Caco-2 (cell line): ENCODE data around the gene DNAJA4. TPM values are rescaled to one million over a fixed set of nuclear protein-coding genes. Genes with fewer than 3 reads are reported as not detected.

Experiments used
- BruUV-seq: library from RNA; stranded (reverse); fragments of 400-500 nt; replicated peaks from 2 replicates; lab custom pipeline; 2021; lab: Mats Ljungman, UMichigan
- CTCF ChIA-PET: fragments of 300-600 bp; sonication (Branson Sonifier 250); formaldehyde crosslinking; loops from one replicate; lab custom pipeline; 2022; ENCODE audit warnings: antibody characterized with exemption; lab: Charles Lee
- POLR2A ChIA-PET: fragments of 300-600 bp; sonication (Branson Sonifier 250); formaldehyde crosslinking; loops from one replicate; lab custom pipeline; 2022; ENCODE audit warnings: antibody characterized with exemption; lab: Charles Lee
- DNase-seq, 2 experiments: peaks; one replicate each; pipeline versions ENCODE4 v3.0.0 to v3.0.0-alpha.2; 2020 to 2022
- H3K27me3 ChIP-seq: replicated peaks from 2 replicates; pipeline ENCODE4 v1.6.0; 2011; ENCODE audit warnings: low read length; ENCODE audit not compliant: control insufficient read depth, insufficient read depth
- H3K36me3 ChIP-seq: 2 replicates; pipeline ENCODE4 v1.5.1; 2011; ENCODE audit warnings: low read length; ENCODE audit not compliant: control insufficient read depth, insufficient read depth
- H3K4me1 ChIP-seq: fragments of 250-450 bp; sonication (Bioruptor Pico); 2 replicates; pipeline ENCODE4 v1.5.1; 2020; ENCODE audit warnings: mild to moderate bottlenecking
- H3K4me3 ChIP-seq: 2 replicates; pipeline ENCODE4 v1.5.1; 2011; ENCODE audit warnings: low read depth, mild to moderate bottlenecking, control low read depth, low read length
- H3K9me3 ChIP-seq: fragments of 250-450 bp; sonication (Bioruptor Pico); 2 replicates; pipeline ENCODE4 v1.5.1; 2020; ENCODE audit warnings: mild to moderate bottlenecking, moderate library complexity
- H3K27ac Mint-ChIP-seq: one replicate; pipeline ENCODE4 v1.8.0; 2022; ENCODE audit warnings: mixed read lengths; ENCODE audit not compliant: unreplicated experiment
- H3K27me3 Mint-ChIP-seq: one replicate; pipeline ENCODE4 v1.8.0; 2022; ENCODE audit warnings: mixed read lengths; ENCODE audit not compliant: insufficient read depth, unreplicated experiment
- H3K36me3 Mint-ChIP-seq: one replicate; pipeline ENCODE4 v1.8.0; 2022; ENCODE audit warnings: mild to moderate bottlenecking, mixed read lengths; ENCODE audit not compliant: insufficient read depth, unreplicated experiment
- H3K4me1 Mint-ChIP-seq: one replicate; pipeline ENCODE4 v1.8.0; 2022; ENCODE audit warnings: low read depth, mixed read lengths; ENCODE audit not compliant: unreplicated experiment
- H3K4me3 Mint-ChIP-seq: one replicate; pipeline ENCODE4 v1.8.0; 2022; ENCODE audit warnings: mild to moderate bottlenecking, moderate library complexity, mixed read lengths; ENCODE audit not compliant: unreplicated experiment
- H3K9me3 Mint-ChIP-seq: one replicate; pipeline ENCODE4 v1.8.0; 2022; ENCODE audit warnings: mixed read lengths; ENCODE audit not compliant: unreplicated experiment
- CTCF ChIP-seq, 2 experiments: fragments of 200-600 bp in 1 of 2; IDR thresholded peaks; 1 replicate in 1 of 2; 2 replicates in 1 of 2; pipeline versions ENCODE4 v1.5.1 to v1.8.0; 2011 to 2022; ENCODE audit warnings: antibody characterized with exemption in 1 of 2, control low read depth in 1 of 2, inconsistent platforms in 1 of 2, low read depth in 1 of 2, low read length in 1 of 2, mild to moderate bottlenecking in 1 of 2, moderate library complexity in 1 of 2; ENCODE audit not compliant: insufficient read depth in 1 of 2, severe bottlenecking in 1 of 2, unreplicated experiment in 1 of 2
- intact Hi-C: fragments of 100-400 bp; cut with micrococcal nuclease; formaldehyde crosslinking; loops from one replicate; pipeline ENCODE4 v1.10.0; 2022; ENCODE audit not compliant: unreplicated experiment
- total RNA-seq: library from RNA; stranded (reverse); gene quantifications from 2 replicates; pipeline ENCODE4 v1.2.3, GENCODE V29; 2022

Gene DNAJA4
- total RNA-seq, 1 experiment from 2014 or later = 1.1 TPM

- TF ChIP-seq CTCF (IDR thresholded peaks at IDR 0.05; ENCODE audit: insufficient read depth in 1 of 2, low read depth in 1 of 2, low read length in 1 of 2, severe bottlenecking in 1 of 2, unreplicated experiment in 1 of 2) = no peak
- Mint-ChIP-seq H3K4me3 (no peak overlapping the region), H3K27me3 (no peaks in the 10 kb centered on the region), H3K27ac (no peak overlapping the region), H3K36me3 (no peaks in the 10 kb centered on the region), H3K4me1 (peaks cover 5% of the 10 kb centered on the region), H3K9me3 (no peaks in the 10 kb centered on the region)
- intact Hi-C loops = no loop called here
- BruUV-seq = no TSS peak
- Histone ChIP-seq H3K4me3 (no peak overlapping the region), H3K27me3 (no peaks in the 10 kb centered on the region), H3K4me1 (no peaks in the 10 kb centered on the region), H3K36me3 (no peaks in the 10 kb centered on the region), H3K9me3 (no peaks in the 10 kb centered on the region)
- DNase-seq = no peak
- ChIA-PET CTCF (no interaction called here), POLR2A (no interaction called here)
These were observed 6.7 kb upstream of the DNAJA4 start for GRCh38 chr15:78257681-78258080.

GRCh38 chr15:78259232-78259631 lies 5.1 kb upstream of the DNAJA4 start:
- CTCF ChIA-PET = no interaction called here
- H3K4me3 ChIP-seq = no peak overlapping the region
- H3K4me1 ChIP-seq = no peaks in the 10 kb centered on the region
- Mint-ChIP-seq H3K9me3 (no peaks in the 10 kb centered on the region), H3K4me3 (no peak overlapping the region), H3K36me3 (no peaks in the 10 kb centered on the region), H3K27ac (no peak overlapping the region), H3K27me3 (no peaks in the 10 kb centered on the region), H3K4me1 (peaks cover 5% of the 10 kb centered on the region)
- intact Hi-C loops = no loop called here
- H3K27me3 ChIP-seq = no peaks in the 10 kb centered on the region
- H3K9me3 ChIP-seq = no peaks in the 10 kb centered on the region
- no TSS peak for BruUV-seq
- no peaks in the 10 kb centered on the region for H3K36me3 ChIP-seq
- DNase-seq = no peak
- POLR2A ChIA-PET = no interaction called here
- TF ChIP-seq CTCF (IDR thresholded peaks at IDR 0.05; ENCODE audit: insufficient read depth in 1 of 2, low read depth in 1 of 2, low read length in 1 of 2, severe bottlenecking in 1 of 2, unreplicated experiment in 1 of 2) = no peak

GRCh38 chr15:78260489-78260888 lies 3.9 kb upstream of the DNAJA4 start:
- Mint-ChIP-seq H3K36me3 (no peaks in the 10 kb centered on the region), H3K27me3 (no peaks in the 10 kb centered on the region), H3K27ac (no peak overlapping the region), H3K4me3 (no peak overlapping the region), H3K9me3 (no peaks in the 10 kb centered on the region), H3K4me1 (peaks cover 5% of the 10 kb centered on the region)
- ChIA-PET CTCF (interaction anchor here (0.6 kb wide), 1 partner anchor 18 kb away, joined by 4 read pairs; no protein-coding TSS in a partner anchor), POLR2A (no interaction called here)
- no peak for TF ChIP-seq CTCF (IDR thresholded peaks at IDR 0.05; ENCODE audit: insufficient read depth in 1 of 2, low read depth in 1 of 2, low read length in 1 of 2, severe bottlenecking in 1 of 2, unreplicated experiment in 1 of 2)
- Histone ChIP-seq H3K9me3 (no peaks in the 10 kb centered on the region), H3K27me3 (no peaks in the 10 kb centered on the region; the same call in 1 of the 2 replicates), H3K4me1 (no peaks in the 10 kb centered on the region), H3K4me3 (no peak overlapping the region), H3K36me3 (no peaks in the 10 kb centered on the region)
- no peak for DNase-seq
- BruUV-seq = no TSS peak
- intact Hi-C loops = no loop called here
